ENCODE measurements around the gene GTSF1L.

DNA sequence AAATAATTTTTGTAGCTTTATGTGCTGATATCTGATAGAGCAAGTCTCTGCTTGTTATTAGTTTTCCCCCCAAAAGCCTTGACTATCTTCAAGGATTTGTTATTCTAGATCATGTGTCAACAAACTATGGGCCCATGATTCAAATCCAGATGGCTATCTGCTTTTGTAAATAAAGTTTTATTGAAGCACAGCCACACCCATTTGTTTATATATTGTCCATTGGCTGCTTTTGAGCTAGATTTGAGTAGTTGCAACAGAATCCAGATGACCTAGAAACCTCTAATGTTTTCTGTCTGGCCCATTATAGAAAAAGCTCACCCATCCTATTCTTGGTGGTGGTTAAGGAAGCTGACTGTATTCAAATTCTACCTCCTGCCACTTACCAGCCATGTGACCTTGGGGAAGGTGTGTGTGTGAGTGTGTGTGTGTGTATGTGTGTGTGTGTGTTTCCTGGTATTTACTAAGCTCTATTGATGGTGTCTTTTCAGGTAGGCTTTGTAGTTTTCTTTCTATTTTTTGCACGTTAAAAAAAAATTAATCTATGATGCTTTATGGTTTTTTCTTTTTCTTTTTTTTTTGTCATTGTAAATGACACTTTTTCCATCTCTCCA lies 1.3 kb upstream of the GTSF1L start:
- TF ChIP-seq, protein P1, sequence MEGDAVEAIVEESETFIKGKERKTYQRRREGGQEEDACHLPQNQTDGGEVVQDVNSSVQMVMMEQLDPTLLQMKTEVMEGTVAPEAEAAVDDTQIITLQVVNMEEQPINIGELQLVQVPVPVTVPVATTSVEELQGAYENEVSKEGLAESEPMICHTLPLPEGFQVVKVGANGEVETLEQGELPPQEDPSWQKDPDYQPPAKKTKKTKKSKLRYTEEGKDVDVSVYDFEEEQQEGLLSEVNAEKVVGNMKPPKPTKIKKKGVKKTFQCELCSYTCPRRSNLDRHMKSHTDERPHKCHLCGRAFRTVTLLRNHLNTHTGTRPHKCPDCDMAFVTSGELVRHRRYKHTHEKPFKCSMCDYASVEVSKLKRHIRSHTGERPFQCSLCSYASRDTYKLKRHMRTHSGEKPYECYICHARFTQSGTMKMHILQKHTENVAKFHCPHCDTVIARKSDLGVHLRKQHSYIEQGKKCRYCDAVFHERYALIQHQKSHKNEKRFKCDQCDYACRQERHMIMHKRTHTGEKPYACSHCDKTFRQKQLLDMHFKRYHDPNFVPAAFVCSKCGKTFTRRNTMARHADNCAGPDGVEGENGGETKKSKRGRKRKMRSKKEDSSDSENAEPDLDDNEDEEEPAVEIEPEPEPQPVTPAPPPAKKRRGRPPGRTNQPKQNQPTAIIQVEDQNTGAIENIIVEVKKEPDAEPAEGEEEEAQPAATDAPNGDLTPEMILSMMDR (IDR thresholded peaks at IDR 0.05; ENCODE audit: insufficient read depth, low read length, poor library complexity, severe bottlenecking) = no peak
- no peak for TF ChIP-seq EZH2phosphoT487 (conservative IDR thresholded peaks at IDR 0.05; ENCODE audit: low read length)
